Transverse colon (tissue), 3 donors: ENCODE data around the gene SIK1.
"Not testable (repeated sequence)": the region's sequence is repeated elsewhere in the genome, so short reads cannot be mapped to it uniquely, and the experiment has no call there.

ENCODE experiments used
- EP300 ChIP-seq: sonication (generic); formaldehyde crosslinking; IDR thresholded peaks from one replicate; pipeline ENCODE4 v1.6.1; 2017; ENCODE audit warnings: antibody characterized with exemption, low read depth
- TF ChIP-seq, protein P1 (sequence below), 5 experiments: fragments of 200-600 bp in 3 of 5; fragments of 450-650 bp in 2 of 5; sonication (generic) in 3 of 5; IDR thresholded peaks; 1 replicate in 2 of 5; 2 replicates in 3 of 5; pipeline ENCODE4 v1.5.1; 2016 to 2017; ENCODE audit warnings: antibody characterized with exemption in 5 of 5, inconsistent platforms in 3 of 5, mild to moderate bottlenecking in 2 of 5, moderate library complexity in 1 of 5

DNA sequence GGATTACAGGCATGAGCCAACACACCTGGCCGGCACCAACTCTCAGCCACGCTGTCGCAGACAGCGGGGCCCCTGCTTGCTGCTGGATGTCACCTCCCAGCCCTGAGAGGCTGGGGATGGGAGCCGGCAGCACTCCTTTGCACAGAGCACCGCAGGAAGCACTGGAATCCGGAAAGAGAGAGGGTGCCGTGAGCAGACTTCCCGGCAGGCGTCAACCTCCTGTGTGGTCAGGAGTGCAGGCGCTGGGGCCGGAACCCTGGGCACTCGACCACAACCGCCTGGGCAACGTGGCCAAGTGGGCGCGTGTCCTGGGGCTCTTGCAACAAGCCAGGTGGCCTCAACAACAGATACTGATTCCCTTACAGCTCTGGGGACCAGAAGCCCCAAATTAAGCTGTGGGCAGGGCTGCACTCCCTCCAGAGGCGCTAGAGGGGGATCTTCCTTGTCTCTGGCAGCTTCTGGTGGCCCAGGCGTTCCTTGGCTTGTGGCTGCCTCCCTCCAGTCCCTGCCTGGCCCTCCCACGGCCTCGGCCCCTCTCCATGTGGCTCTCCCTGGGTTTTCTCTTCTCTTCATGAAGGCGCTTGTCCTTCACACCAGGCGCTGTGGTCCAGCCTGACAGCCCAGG is 20.5 kb upstream of the SIK1 start:
- TF ChIP-seq, protein P1, sequence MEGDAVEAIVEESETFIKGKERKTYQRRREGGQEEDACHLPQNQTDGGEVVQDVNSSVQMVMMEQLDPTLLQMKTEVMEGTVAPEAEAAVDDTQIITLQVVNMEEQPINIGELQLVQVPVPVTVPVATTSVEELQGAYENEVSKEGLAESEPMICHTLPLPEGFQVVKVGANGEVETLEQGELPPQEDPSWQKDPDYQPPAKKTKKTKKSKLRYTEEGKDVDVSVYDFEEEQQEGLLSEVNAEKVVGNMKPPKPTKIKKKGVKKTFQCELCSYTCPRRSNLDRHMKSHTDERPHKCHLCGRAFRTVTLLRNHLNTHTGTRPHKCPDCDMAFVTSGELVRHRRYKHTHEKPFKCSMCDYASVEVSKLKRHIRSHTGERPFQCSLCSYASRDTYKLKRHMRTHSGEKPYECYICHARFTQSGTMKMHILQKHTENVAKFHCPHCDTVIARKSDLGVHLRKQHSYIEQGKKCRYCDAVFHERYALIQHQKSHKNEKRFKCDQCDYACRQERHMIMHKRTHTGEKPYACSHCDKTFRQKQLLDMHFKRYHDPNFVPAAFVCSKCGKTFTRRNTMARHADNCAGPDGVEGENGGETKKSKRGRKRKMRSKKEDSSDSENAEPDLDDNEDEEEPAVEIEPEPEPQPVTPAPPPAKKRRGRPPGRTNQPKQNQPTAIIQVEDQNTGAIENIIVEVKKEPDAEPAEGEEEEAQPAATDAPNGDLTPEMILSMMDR (IDR thresholded peaks at IDR 0.05), result not testable (repeated sequence)
- TF ChIP-seq EP300, result not testable (repeated sequence)
